HG02678 (cell line): ENCODE measurements around the gene VMP1.
"Not testable (repeated sequence)": the region's sequence is repeated elsewhere in the genome, so short reads cannot be mapped to it uniquely, and the experiment has no call there.

Experiments
- ATAC-seq: cut with Tn5 transposase; IDR thresholded peaks from one replicate; pipeline ENCODE4 v1.9.1; 2021; ENCODE audit warnings: mild to moderate bottlenecking, moderate library complexity; ENCODE audit not compliant: unreplicated experiment

VMP1 gene

GRCh38 chr17:59753522-59754467 lies 46.3 kb downstream of the VMP1 start:
- no peak for ATAC-seq

- ATAC-seq = no peak
Observed at GRCh38 chr17:59754552-59754951, 47.1 kb downstream of the VMP1 start.

GRCh38 chr17:59755069-59755468 lies 47.6 kb downstream of the VMP1 start:
- ATAC-seq = not testable (repeated sequence)

- ATAC-seq = no peak
Observed at GRCh38 chr17:59756236-59756818, 48.9 kb downstream of the VMP1 start.

GRCh38 chr17:59757043-59757442 lies 49.6 kb downstream of the VMP1 start:
- ATAC-seq = no peak

- ATAC-seq = no peak
Observed at GRCh38 chr17:59757470-59757869, 50.0 kb downstream of the VMP1 start.

- ATAC-seq = no peak
Observed at GRCh38 chr17:59757881-59758385, 50.5 kb downstream of the VMP1 start.

- not testable (repeated sequence) for ATAC-seq
Observed at GRCh38 chr17:59758998-59759651, 51.7 kb downstream of the VMP1 start.

- ATAC-seq = no peak
Observed at GRCh38 chr17:59760160-59760559, 52.7 kb downstream of the VMP1 start.

GRCh38 chr17:59761385-59762048 lies 54.1 kb downstream of the VMP1 start:
- no peak for ATAC-seq

- ATAC-seq = no peak
Observed at GRCh38 chr17:59762049-59762823, 54.8 kb downstream of the VMP1 start.

- no peak for ATAC-seq
Observed at GRCh38 chr17:59762824-59763374, 55.4 kb downstream of the VMP1 start.

- no peak for ATAC-seq
Observed at GRCh38 chr17:59763861-59764260, 56.4 kb downstream of the VMP1 start.

- no peak for ATAC-seq
Observed at GRCh38 chr17:59764292-59764741, 56.9 kb downstream of the VMP1 start.

GRCh38 chr17:59765038-59765437 lies 57.6 kb downstream of the VMP1 start:
- no peak for ATAC-seq

GRCh38 chr17:59766491-59766890 lies 59.0 kb downstream of the VMP1 start:
- no peak for ATAC-seq

- no peak for ATAC-seq
Observed at GRCh38 chr17:59767176-59767575, 59.7 kb downstream of the VMP1 start.

- ATAC-seq = no peak
Observed at GRCh38 chr17:59769887-59770286, 62.4 kb downstream of the VMP1 start.

- no peak for ATAC-seq
Observed at GRCh38 chr17:59771093-59771492, 63.6 kb downstream of the VMP1 start.
